Hepatocyte (in vitro differentiated cells): ENCODE results near the gene HOXC6. TPM values are rescaled to one million over a fixed set of nuclear protein-coding genes. Genes with fewer than 3 reads are reported as not detected.

ENCODE experiments used
- DNase-seq: peaks from one replicate; pipeline ENCODE4 v3.0.0-alpha.2; 2016; ENCODE audit warnings: low spot score
- H2AFZ ChIP-seq: fragments of 200-600 bp; sonication (generic); 2 replicates; pipeline ENCODE4 v1.6.0; 2016; ENCODE audit warnings: antibody characterized with exemption, mild to moderate bottlenecking
- H3K27ac ChIP-seq: fragments of 200-600 bp; sonication (generic); 2 replicates; pipeline ENCODE4 v1.5.1; 2016; ENCODE audit warnings: mild to moderate bottlenecking
- H3K27me3 ChIP-seq: fragments of 200-600 bp; sonication (generic); 2 replicates; pipeline ENCODE4 v1.6.1; 2016
- H3K36me3 ChIP-seq: fragments of 200-600 bp; sonication (generic); replicated peaks from 2 replicates; pipeline ENCODE4 v1.5.1; 2016; ENCODE audit warnings: low read depth; ENCODE audit not compliant: insufficient read depth
- H3K4me1 ChIP-seq: fragments of 200-600 bp; sonication (generic); 2 replicates; pipeline ENCODE4 v1.5.1; 2016; ENCODE audit warnings: mild to moderate bottlenecking, moderate library complexity; ENCODE audit not compliant: insufficient read depth
- H3K4me2 ChIP-seq: fragments of 200-600 bp; sonication (generic); 2 replicates; pipeline ENCODE4 v1.6.0; 2016
- H3K4me3 ChIP-seq: fragments of 200-600 bp; sonication (generic); 2 replicates; pipeline ENCODE4 v1.5.1; 2016; ENCODE audit warnings: mild to moderate bottlenecking
- H3K79me2 ChIP-seq: fragments of 200-600 bp; sonication (generic); 2 replicates; pipeline ENCODE4 v1.6.0; 2017; ENCODE audit warnings: mild to moderate bottlenecking
- H3K9me2 ChIP-seq: fragments of 200-600 bp; sonication (generic); replicated peaks from 2 replicates; pipeline ENCODE4 v1.6.0; 2017; ENCODE audit warnings: mild to moderate bottlenecking; ENCODE audit not compliant: insufficient read depth
- H3K9me3 ChIP-seq: fragments of 200-600 bp; sonication (generic); 2 replicates; pipeline ENCODE4 v1.5.1; 2016; ENCODE audit warnings: low read depth, mild to moderate bottlenecking
- H4K20me1 ChIP-seq: fragments of 200-600 bp; sonication (generic); 2 replicates; pipeline ENCODE4 v1.6.0; 2016; ENCODE audit warnings: mild to moderate bottlenecking; ENCODE audit not compliant: insufficient read depth, poor library complexity, severe bottlenecking
- EZH2 ChIP-seq: fragments of 200-600 bp; sonication (generic); IDR thresholded peaks from 2 replicates; pipeline ENCODE4 v1.6.1; 2016; ENCODE audit warnings: antibody characterized with exemption, mild to moderate bottlenecking, borderline replicate concordance
- EZH2phosphoT487 ChIP-seq: fragments of 200-600 bp; sonication (generic); IDR thresholded peaks from one replicate; pipeline ENCODE4 v1.6.1; 2018; ENCODE audit warnings: antibody characterized with exemption, mild to moderate bottlenecking, low read depth, moderate library complexity; ENCODE audit not compliant: unreplicated experiment, severe bottlenecking
- WGBS: methylation state at CpG from one replicate; pipeline ENCODE4 v1.1.6; 2016; ENCODE audit warnings: low lambda C conversion rate; ENCODE audit errors: missing lambda C conversion rate; 5-methylcytosine and 5-hydroxymethylcytosine counted together
- polyA plus RNA-seq: library from polyadenylated mRNA; unstranded; fragments of >200 nt; fragmentation: Nextera tagmentation; extraction: Ambion mirVana; gene quantifications from 2 replicates; pipeline ENCODE4 v1.2.1, GENCODE V29; 2016
- total RNA-seq: library from RNA; depleted of rRNA; stranded (reverse); fragments of >200 nt; gene quantifications from 2 replicates; pipeline ENCODE4 v1.2.3, GENCODE V29; 2014
- TF ChIP-seq, protein P1 (sequence below): fragments of 200-600 bp; sonication (generic); IDR thresholded peaks from 2 replicates; pipeline ENCODE4 v1.5.1; 2016; ENCODE audit warnings: antibody characterized with exemption, mild to moderate bottlenecking; ENCODE audit not compliant: poor library complexity

Gene HOXC6
- total and polyA plus RNA-seq, 2 experiments from 2014 or later, result 4.5 to 11.1 TPM

DNA sequence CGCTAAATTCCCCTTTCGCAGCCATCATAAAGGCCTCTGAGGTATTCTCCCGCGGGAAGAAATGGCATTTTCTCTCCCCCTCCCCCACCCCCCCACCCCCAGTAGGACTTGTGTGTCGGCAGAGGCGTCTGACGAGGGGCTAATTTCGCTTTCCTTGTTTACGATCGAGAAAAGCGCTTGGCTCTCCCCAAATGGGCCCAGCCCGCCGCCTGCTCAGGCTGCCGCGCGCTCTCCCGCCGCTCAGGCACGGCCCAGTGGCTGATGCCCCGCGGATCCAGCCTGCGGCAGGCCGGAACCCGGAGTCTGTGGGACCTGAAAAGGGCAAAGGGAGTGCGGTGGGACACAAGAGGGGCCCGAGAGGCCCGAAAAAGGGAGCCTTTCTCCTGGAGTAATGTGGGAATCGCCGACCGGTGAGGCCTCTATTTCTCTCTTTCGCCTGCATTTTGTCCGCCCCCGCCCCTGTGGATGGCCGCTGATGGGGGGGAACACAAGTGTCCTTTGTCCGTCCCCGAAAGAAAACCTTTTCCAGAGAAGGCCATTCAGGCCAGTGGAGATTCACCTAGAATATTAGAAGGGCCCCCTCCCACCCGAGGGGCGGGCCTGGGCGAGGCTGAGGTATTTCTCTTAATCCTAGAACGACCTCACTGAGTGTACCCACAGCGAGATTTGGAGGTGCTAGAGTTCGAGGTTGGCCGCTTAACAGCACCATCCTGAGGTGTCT lies 9.0 kb upstream of the HOXC6 start:
- 21% methylated on average over 33 of the region's 43 CpGs for WGBS
- no peak for DNase-seq
- H3K9me2 ChIP-seq, result no peaks in the 10 kb centered on the region
- H3K27ac ChIP-seq, result peak overlapping the region; percentile 97
- TF ChIP-seq, protein P1, sequence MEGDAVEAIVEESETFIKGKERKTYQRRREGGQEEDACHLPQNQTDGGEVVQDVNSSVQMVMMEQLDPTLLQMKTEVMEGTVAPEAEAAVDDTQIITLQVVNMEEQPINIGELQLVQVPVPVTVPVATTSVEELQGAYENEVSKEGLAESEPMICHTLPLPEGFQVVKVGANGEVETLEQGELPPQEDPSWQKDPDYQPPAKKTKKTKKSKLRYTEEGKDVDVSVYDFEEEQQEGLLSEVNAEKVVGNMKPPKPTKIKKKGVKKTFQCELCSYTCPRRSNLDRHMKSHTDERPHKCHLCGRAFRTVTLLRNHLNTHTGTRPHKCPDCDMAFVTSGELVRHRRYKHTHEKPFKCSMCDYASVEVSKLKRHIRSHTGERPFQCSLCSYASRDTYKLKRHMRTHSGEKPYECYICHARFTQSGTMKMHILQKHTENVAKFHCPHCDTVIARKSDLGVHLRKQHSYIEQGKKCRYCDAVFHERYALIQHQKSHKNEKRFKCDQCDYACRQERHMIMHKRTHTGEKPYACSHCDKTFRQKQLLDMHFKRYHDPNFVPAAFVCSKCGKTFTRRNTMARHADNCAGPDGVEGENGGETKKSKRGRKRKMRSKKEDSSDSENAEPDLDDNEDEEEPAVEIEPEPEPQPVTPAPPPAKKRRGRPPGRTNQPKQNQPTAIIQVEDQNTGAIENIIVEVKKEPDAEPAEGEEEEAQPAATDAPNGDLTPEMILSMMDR, result no peak
- peak; percentile 42 for TF ChIP-seq EZH2phosphoT487
- peak; percentile 67 for TF ChIP-seq EZH2
- no peaks in the 10 kb centered on the region for H3K36me3 ChIP-seq
- H3K4me2 ChIP-seq, result peak overlapping the region; percentile 90
- peak overlapping the region; percentile 74 for H2AFZ ChIP-seq
- H3K4me1 ChIP-seq, result peaks cover 13% of the 10 kb centered on the region
- H3K79me2 ChIP-seq, result peaks cover 48% of the 10 kb centered on the region
- no peak overlapping the region for H3K4me3 ChIP-seq
- H3K9me3 ChIP-seq, result no peaks in the 10 kb centered on the region
- no peaks in the 10 kb centered on the region for H4K20me1 ChIP-seq
- H3K27me3 ChIP-seq, result peaks cover 82% of the 10 kb centered on the region

DNA sequence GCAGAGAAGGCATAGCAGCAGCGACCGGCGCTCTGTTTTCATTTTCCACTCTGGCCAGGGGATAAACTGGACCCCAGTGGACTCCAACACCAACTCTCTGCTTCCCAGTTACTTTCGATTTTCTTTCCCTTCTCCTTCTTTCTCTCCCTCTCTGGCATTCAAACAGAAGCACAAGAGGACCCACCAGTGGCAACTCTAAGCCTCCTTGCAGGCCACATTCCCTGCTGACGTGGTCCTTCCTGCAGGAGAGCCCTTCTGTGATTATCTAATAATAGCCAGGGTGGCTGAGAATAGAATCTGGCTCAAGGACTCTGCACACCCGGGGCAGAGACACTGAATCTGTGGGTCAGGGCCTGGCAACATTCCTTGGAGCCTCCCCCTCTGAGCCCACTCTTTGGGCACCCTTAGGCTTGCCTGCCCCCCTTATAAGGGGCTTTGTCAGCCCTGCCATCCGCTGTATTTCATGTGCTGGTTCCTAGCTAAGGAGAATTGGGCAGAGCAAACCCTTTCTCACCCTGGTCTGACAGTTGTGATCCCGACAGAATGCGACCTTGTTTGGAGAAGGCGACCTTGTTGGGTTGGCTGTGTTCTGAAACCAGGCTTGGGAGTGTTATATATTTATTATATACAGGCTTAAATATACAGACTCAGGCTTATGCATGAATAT lies 8.2 kb upstream of the HOXC6 start:
- Histone ChIP-seq H3K79me2 (peaks cover 55% of the 10 kb centered on the region), H3K9me2 (no peaks in the 10 kb centered on the region), H3K4me2 (peak overlapping the region; percentile 90), H3K9me3 (no peaks in the 10 kb centered on the region), H3K27ac (peak overlapping the region; percentile 97), H3K27me3 (peaks cover 82% of the 10 kb centered on the region), H2AFZ (no peak overlapping the region), H4K20me1 (no peaks in the 10 kb centered on the region), H3K36me3 (no peaks in the 10 kb centered on the region), H3K4me1 (peaks cover 13% of the 10 kb centered on the region), H3K4me3 (no peak overlapping the region)
- 33% methylated on average over 10 of the region's 10 CpGs for WGBS
- no peak for DNase-seq
- TF ChIP-seq EZH2 (peak; percentile 7), EZH2phosphoT487 (no peak)

DNA sequence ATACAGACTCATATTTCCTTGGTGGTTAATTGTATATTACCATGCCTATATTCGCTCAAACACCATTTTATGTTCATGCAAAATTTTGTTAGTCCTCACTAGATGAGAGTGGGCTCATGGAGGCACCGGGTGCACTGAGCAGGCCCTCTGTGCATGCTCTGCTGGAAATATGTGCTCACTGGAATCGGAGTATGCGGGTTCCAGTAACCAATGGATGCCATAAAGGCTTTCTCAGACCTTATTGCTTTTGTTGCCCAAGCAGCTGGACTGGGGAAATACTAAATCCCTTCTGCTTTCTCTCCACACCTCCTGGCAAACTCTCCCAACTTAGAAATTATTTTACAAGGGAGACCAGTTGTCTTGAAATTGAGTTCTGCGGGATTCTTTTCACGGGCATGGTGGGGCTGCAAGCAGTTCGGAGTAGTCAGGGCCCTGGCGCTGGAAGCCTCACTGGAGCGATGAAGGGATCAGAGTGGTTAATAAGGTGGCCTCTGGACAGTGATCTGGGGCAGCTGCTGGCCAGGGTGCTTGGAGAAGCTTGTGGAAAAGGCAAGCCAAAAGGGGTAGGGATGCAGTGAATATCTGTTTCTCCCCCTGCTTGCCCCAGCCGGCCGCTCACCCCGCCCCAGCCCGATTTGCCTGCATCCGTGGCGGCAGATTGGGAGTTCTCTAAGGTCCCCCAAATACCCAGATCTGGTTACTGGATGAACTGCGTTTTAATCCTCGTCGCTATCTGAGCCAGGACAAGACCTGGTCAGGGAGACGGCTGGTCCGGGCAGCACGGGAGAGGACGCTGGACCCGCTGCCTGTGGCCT lies 7.4 kb upstream of the HOXC6 start:
- Histone ChIP-seq H3K27me3 (peaks cover 82% of the 10 kb centered on the region), H3K79me2 (peaks cover 59% of the 10 kb centered on the region)

More for the DNA sequence above, 7.4 kb upstream of the HOXC6 start:
- peak overlapping the region; percentile 97 for H3K27ac ChIP-seq
- peak overlapping the region; percentile 90 for H3K4me2 ChIP-seq
- H3K4me1 ChIP-seq, result peaks cover 16% of the 10 kb centered on the region
- TF ChIP-seq, protein P1, result no peak
- TF ChIP-seq EZH2, result no peak
- TF ChIP-seq EZH2phosphoT487, result peak; percentile 18
- H4K20me1 ChIP-seq, result no peaks in the 10 kb centered on the region
- H3K36me3 ChIP-seq, result no peaks in the 10 kb centered on the region
- no peaks in the 10 kb centered on the region for H3K9me3 ChIP-seq
- WGBS, result 35% methylated on average over 23 of the region's 23 CpGs
- DNase-seq, result no peak
- no peaks in the 10 kb centered on the region for H3K9me2 ChIP-seq
- no peak overlapping the region for H3K4me3 ChIP-seq
- H2AFZ ChIP-seq, result no peak overlapping the region
